Liver (tissue), 3 donors: ENCODE measurements around the gene NIPAL3.

Experiments used
- ATF3 ChIP-seq: IDR thresholded peaks from 2 replicates; pipeline ENCODE4 v1.6.1; 2016; ENCODE audit warnings: antibody characterized with exemption
- CTCF ChIP-seq: fragments of 150-350 bp; IDR thresholded peaks from 2 replicates; pipeline ENCODE4 v1.5.1; 2017; ENCODE audit warnings: improper control_type of control experiment, low read depth, low read length; ENCODE audit not compliant: missing input control
- EGR1 ChIP-seq, 2 donors: IDR thresholded peaks; 2 replicates each; pipeline ENCODE4 v1.6.1; 2016 to 2018; ENCODE audit warnings: antibody characterized with exemption in 2 of 2, low read depth in 2 of 2
- FOXA1 ChIP-seq: IDR thresholded peaks from 2 replicates; pipeline ENCODE4 v1.6.1; 2016; ENCODE audit warnings: antibody characterized with exemption
- GABPA ChIP-seq, 2 donors: IDR thresholded peaks in 1 of 2; conservative IDR thresholded peaks in 1 of 2; 2 replicates each; pipeline ENCODE4 v1.6.1; 2016; ENCODE audit warnings: antibody characterized with exemption in 2 of 2, mild to moderate bottlenecking in 1 of 2, moderate library complexity in 1 of 2
- JUND ChIP-seq, 2 donors: IDR thresholded peaks; 2 replicates each; pipeline ENCODE4 v1.6.1; 2016; ENCODE audit warnings: antibody characterized with exemption in 2 of 2
- MAX ChIP-seq: IDR thresholded peaks from 2 replicates; pipeline ENCODE4 v1.6.1; 2016; ENCODE audit warnings: antibody characterized with exemption
- RAD21 ChIP-seq, 2 donors: IDR thresholded peaks; 2 replicates each; pipeline ENCODE4 v1.6.1; 2016; ENCODE audit warnings: antibody characterized with exemption in 2 of 2, mild to moderate bottlenecking in 2 of 2
- REST ChIP-seq: IDR thresholded peaks from 2 replicates; pipeline ENCODE4 v1.6.1; 2016; ENCODE audit warnings: antibody characterized with exemption, mild to moderate bottlenecking
- SP1 ChIP-seq: IDR thresholded peaks from 2 replicates; pipeline ENCODE4 v1.6.1; 2018; ENCODE audit warnings: antibody characterized with exemption, mild to moderate bottlenecking
- TAF1 ChIP-seq: conservative IDR thresholded peaks from 2 replicates; pipeline ENCODE4 v1.6.1; 2016; ENCODE audit warnings: antibody characterized with exemption, mild to moderate bottlenecking
- YY1 ChIP-seq: IDR thresholded peaks from 2 replicates; pipeline ENCODE4 v1.6.1; 2016; ENCODE audit warnings: antibody characterized with exemption, mild to moderate bottlenecking
- donor health status: healthy.
- donor health status: healthy.

GRCh38 chr1:24517898-24518297, 102.3 kb downstream of the NIPAL3 start:
- TF ChIP-seq CTCF, result no peak
- TF ChIP-seq SP1, result no peak
- no peak for TF ChIP-seq FOXA1
- no peak for TF ChIP-seq REST
- no peak for TF ChIP-seq TAF1
- no peak for TF ChIP-seq ATF3
- TF ChIP-seq YY1, result no peak
- no peak for TF ChIP-seq JUND (IDR thresholded peaks at IDR 0.05)
- no peak for TF ChIP-seq MAX
- no peak for TF ChIP-seq GABPA (IDR thresholded peaks at IDR 0.05 in 1 of 2, conservative IDR thresholded peaks at IDR 0.05 in 1 of 2)
- no peak for TF ChIP-seq EGR1 (IDR thresholded peaks at IDR 0.05; ENCODE audit: low read depth in 2 of 2)
- TF ChIP-seq RAD21 (IDR thresholded peaks at IDR 0.05), result no peak
